GM21717 (cell line): ENCODE results near the gene CYTIP.

Experiments
- ATAC-seq: cut with Tn5 transposase; IDR thresholded peaks from one replicate; pipeline ENCODE4 v1.9.1; 2021; ENCODE audit warnings: mild to moderate bottlenecking, moderate library complexity; ENCODE audit not compliant: unreplicated experiment

The CYTIP gene

DNA sequence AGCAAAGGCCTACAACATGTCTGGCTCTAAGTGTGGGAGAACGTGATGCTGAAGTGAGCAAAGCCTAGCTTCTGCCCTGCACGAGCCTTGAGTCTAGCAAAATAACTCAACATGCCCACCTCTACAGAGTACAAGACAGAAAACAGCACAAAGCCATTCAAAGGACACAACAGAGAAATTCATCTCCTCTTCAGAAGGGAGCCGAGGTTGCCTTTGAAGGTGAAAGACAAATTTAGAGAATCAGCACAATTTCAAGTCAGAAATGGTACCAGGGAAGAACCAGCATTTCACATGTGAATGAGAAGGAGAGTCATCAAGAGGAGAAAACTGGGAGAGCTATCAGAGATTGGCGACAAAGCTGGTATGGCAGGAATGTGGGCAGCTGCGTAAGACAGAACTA lies 21.7 kb upstream of the CYTIP start:
- ATAC-seq = no peak

DNA sequence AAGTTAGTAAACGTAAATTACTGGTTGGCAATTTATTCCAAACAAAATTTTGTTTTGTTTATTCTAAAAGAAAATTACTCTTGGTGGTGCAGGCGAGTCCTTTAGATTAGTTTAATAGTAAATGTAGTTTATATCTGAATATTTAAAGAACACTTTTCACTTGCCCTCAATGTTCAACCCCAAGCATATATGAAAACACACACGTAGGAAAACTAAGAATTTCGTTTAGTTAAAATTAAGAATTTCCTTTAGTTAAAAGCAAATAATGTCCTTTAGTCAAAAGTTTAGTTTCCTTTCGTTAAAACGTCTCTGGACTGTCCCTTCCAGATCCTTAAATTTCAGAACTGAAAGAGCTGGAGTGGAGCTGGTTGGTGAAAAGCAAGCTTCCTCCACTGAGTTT lies 19.1 kb upstream of the CYTIP start:
- ATAC-seq = no peak

DNA sequence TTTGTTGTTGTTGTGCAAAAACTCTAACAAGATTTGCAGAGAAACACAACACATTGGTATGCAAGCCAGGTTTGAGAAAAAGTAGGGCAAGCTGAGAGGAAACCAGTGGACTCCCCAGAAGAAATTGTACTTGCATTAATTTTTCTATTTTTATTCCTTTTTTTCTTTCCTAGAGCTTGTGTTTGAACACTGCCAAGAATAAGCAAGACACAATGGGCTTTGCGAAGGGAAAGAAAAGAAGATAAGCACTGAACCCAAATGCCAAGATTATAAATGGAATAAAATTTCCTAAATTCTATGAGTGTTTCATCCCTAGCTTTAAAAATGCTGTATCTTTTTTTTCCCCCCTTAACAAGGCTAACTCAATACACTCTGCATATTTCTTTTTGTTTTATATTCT lies 17.0 kb upstream of the CYTIP start:
- no peak for ATAC-seq

DNA sequence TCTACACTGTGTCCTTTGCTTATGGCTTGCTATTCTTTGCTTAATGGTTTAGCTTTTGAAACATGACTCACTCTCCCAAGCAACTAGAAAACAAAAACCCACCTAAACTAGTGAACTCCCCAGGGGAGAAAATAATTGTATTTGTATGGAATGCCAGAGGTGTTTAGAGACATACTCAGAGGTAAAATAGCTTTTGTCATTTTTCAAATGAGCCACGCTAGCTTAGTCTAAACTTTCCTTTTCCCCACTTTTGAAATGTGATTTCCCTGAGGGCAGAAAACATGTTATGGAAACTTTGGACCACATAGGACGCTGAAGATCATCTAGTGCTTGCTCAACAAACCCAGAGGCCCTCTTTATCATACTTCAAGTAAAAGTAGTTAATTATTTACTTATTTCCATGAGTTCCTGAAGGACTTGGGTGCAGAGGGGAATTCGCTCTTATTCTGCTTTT lies 16.5 kb upstream of the CYTIP start:
- ATAC-seq = no peak

DNA sequence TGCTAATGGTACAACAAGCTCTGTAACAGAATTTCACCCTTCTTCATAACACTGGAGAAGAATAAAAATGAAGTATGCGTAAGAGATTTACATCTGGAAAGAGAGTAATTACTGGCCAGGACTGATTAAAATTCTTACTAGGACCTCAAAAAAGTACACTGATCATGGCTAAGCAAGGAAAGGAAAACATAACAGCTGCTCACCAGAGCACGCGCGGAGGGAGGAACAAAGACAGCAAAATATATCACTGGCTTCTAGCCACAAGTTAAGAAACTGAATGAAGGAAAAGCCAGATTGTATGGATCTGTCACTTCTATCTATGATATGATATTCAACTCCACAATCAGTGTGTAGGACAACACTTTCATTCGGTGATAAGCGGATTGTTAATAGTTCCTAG lies 15.6 kb upstream of the CYTIP start:
- ATAC-seq = no peak

DNA sequence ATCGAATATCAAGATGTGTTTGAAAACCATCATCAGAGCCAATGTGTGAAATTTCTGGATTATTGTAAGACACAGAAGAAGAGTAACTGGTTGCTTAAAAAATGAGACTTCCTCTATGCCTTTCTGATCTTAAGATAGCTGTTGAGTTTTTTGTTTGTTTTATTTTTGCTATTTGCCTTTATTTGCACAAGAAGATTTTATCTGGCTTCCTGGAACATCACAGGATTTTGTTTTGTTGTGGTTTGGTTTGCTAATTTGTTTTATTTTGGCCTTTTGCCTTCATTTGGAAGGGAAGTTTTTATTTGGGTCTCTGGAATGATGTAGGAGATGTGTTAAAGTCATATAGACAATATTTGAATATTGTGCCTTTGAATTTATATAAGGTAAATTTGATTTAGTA lies 3.9 kb upstream of the CYTIP start:
- ATAC-seq = no peak

DNA sequence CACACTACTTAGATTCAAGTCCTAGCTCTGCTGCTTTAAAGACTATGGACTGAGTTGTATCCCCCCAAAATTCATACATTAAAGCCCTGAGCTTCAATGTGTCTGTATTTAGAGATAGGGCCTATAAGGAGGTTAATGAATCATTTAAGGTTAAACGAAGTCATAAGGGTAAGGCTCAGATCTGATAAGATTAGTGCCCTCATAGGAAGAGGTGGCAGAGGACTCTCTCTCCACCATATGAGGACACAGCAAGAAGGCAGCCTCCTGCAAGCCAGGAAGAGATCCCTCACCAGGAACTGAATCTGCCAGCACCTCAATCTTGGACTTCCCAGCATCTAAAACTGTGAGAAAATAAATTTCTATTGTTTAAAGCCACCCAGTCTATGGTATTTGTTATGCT lies 3.1 kb upstream of the CYTIP start:
- ATAC-seq = no peak

DNA sequence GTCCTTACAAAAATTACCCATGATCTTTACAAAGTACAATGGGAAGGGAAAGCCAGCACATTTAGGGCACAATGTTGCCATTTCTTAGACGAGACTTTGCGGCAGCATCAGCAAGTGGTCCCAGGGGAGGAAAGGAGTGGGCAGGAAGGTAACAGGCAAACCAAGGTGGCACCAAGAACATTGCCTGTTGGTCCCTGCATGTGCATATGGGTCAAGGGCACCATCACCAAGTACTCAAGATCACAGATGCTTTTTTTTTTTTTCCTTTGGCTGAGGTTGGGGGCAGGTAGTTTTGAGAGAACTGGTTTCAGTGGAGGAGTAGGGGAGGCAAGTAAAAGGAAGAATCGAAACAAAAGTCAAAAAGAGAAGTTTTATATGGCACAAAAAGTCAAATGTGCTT lies 752 bp upstream of the CYTIP start:
- ATAC-seq = peak; percentile 41

DNA sequence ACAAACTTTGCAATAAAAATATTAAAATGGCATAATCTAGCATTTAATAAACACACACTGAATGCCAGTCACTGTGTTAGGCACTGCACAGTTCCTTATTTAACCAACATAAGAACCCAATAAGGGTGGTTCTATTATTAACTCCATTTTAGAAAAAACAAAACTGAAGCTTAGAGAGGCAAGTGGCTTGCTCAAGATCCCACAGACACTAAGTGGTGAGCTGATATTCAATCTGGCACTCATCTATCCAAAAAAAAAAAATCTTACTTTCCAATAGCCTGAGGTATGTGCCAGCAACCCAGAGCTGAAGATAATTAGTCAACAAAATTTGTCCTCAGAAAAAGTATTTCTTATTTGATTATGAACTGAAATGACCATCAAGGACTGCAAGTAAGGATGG lies 799 bp downstream of the CYTIP start:
- ATAC-seq = no peak

DNA sequence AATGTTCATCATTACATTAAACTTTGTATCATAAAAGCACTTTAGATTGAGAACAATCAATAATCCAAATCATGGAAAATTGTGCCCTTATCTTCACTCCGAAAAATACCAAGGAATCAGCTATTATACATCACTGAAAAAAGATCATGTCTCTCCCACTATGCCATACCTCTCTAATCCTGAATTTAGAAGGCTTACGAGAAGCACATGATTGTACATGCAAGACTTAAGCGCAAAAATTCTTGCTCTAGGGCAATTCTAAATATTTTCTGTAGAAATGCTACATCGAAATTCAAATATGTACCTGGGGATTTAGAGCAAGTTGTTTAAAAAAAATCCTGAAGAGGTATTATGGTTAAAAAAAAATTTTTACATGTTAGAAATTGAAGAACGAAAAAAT lies 1.3 kb downstream of the CYTIP start:
- no peak for ATAC-seq

DNA sequence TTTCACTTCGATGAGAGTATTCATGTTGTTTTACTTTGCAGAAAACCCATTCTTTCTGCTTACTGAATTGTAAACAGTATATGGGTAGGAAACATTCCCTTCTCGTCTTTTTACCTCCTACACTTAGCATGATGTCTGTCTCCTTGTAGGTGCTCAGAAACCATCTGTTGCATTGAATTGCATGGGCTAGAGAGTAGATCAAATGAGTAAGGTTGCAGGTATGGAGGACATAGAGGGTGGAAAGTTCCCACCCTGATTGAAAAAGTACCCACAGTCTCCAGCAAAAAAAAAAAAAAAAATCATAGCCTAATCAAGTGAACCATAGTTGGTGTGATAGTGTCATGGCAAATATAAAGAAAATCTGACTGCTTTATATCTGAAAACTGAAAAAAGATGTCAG lies 1.7 kb downstream of the CYTIP start:
- no peak for ATAC-seq

DNA sequence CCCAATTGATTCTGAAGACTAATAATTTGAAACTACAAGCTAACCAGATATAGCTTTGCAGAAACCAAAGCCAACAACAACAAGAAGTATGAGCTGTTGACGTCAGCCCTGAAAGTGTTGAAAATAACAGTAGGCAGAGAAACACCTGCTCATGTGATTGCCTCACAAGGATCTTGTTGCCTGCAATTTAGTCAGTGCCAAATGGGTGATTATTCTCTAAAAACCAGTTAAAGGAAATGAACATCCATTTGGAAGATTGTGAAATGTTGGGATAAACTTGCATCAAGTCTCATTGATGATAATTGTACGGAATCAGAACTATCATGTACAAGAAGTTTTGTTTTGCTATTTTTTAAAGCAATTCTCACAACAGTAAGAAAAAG lies 2.8 kb downstream of the CYTIP start:
- peak; percentile 47 for ATAC-seq

DNA sequence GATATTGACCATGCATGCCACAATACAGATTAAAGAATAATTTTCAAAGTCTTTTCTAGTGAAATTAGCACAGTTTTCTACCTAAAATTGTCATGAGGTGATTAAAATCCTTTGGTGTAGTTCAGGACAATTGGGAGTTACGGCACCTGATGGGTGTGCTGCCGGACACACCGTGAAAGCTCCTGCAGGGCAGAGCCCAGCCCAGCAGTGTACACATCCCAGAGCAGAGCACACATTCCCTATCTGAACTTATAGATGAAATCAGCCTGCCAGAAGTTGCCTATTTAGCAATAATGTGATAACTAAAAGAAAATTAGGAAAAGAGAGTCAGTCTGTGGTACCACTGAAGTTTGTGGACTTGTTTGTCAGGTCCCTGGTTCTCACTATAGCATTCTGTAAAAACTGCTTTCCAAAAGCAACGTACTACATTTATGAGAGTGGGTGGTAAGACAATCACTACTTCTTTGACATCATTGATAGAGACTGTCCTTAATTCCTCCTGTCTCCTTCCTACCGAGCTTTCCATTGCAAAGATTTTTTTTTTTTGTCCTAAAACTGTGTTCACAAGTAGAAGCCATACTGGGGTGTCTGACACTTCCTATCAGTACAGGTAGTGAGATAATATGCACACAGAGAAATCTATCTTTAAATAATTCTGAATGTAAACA lies 3.4 kb downstream of the CYTIP start:
- peak; percentile 0 for ATAC-seq

DNA sequence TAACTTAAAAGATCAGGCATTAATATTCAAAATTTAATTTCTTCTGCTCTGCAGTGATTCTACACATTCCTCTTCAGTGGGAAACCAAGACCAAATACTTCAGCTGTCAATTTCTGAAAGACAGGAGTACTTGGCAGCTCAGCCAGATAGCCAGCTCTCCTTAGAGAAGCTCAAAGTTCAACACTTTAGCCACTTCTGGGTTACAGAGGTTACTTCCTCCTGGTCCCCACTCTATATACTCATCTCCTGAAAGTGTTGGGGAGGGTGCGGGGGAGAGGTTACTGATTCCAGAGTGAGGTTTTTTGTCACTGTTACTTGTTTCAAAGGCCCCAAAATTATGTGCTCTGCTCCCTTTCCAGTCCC lies 4.1 kb downstream of the CYTIP start:
- peak; percentile 36 for ATAC-seq

DNA sequence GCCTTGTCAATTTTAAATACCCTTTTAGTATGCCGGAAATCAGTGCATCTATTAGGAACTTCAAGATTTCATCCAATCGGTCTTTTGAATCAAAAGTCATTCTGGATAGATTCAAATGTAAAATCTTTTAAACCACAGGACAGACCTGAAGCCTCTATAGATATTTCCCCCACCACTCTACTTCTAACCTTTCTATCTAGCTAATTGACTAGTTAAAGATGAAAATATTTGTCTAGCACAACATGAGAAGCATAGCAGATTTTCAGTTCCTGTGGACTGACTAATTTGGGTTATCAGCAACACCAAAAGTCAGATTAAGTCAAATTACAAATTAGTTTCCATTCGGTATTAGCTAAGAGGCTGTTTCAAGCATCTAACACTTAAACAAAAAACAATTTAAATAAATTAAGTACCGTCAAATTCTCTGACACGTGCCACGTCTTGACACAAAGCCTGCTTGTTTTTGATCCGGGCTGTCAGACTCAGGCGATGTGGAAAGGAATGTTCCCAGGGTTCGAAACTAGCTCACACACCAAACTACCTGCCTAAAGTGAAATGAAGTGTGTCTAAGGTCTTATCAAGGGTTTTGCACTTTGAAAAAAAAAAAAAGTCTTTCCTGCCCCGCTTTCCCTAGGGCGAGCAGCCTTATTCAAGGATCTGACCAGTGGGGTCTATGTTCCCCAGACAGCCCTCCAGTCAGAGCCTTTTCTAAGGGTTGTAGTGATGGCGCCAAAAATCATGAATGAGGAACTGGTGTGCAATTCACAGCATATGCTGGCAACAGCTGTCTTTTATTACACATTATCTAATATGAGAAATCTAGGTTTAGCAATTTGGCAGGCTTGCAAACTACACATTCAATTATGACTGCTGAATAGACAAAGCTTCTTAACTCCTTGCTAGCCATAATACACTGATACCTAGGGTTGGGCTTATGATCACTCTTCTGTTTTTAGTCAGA lies 4.7 kb downstream of the CYTIP start:
- peak; percentile 13 for ATAC-seq

DNA sequence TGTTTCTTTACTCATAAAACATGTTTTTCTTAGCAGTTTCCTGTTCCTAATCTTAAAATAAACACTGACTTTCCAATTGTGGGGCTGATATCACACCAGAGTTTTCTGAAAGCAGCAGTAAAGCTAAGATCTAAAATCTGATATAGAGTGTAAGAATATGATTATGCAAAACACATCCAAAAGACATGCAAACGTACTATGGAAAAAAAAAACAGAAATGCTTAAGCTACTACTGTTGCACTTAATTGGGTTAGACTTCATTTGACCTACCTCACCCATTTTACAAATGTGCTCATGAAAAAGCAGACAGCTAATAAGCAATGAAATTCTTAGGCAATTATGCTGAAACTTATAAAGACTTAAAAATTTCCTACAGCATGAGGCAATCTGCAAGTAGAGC lies 10.5 kb downstream of the CYTIP start:
- ATAC-seq = no peak

DNA sequence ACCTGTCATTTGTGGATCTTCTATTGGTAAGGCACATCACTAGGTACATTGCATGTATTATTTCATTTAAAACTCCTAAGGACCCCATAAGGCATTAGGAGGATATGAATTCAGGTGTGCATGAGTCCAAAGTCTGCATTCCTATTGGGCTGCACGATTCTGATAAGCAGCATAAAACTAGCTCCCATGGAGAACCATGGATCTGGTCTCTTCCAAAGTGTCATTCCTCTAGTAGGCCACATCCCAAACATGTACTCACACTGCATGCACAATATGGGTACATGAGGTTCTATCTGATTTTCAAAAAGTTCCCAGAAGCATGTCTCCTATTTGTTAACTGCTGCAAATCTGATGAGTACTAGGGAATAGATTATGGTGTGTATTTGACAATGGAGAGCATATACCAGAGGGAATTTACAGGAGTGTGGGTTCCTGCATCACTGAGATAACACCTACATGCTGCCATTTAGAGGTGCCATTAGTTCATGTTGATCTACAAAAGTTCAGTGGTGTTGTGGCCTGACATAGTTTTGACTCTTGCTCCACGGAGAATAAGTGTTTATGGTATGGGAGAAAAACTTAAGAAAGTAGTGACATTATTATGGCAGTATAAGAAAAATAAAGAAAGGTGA lies 11.3 kb downstream of the CYTIP start:
- ATAC-seq = no peak

DNA sequence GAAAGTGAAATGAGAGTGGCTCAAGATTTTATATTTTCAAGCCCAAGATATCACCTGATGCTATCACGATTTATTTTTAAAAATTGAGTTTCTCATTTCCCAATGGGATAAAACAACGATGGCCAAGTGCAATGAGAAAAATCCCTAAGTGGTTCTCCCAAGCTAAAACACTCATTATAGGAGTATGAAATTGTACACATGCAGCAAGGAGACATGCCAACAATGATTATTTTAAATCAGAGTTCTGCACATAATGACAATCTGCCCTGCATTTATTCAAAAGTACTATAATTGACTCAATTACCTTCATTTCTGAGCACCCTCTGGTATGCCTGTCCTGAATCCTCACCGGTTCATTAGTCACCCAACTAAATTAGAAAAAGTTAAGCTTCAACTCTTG lies 12.7 kb downstream of the CYTIP start:
- ATAC-seq = no peak

DNA sequence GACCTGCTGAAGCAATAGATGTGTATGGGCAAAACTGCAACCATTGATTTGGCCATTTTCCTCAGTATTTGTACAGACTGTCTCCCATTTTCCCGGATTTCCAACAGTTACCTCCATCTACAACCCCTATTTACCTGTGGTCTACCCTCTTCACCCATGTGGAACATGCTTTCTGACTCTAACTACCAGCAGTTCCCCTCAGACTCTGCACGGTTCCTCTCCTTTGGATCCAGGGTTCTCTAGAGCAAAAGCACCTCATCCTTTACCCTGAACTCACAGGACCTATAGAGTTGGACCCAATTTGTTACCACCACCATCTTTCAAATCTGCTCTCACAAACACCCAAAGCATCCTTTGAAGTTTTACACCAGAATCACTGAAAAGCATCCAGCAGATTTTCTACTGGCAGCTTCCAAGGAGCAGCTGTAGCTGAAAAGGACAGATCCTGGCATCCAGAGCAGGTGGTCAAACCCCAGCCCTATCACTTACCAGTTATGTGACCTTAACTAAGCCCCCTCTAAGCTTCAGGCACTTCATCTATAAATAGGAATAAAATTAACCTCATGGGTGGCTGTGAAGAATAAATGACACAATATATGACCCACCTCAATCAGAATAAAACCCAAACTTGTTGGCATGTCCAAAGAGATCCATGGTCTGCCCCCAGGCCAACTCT lies 15.3 kb downstream of the CYTIP start:
- ATAC-seq = no peak

DNA sequence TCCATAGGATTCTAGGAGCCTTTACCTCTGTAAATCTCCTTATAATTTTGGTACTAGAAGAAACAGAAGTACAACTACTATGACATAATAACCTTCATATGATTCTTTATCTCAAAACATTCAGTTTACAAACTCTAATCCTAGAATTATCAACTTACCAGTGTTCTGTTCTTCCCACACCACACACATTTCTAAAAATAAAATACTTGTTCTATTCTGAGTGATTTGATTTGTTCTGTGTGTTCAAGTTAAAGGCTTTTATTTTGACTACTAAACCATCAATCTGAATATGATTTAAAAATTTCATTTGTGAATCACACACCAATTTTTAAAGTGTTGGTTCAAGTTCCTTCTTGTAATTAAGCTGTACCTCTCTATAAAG lies 16.0 kb downstream of the CYTIP start:
- ATAC-seq = no peak
